ENCODE results near the gene SERPINA12.

- no peak for TF ChIP-seq DBP (CRISPR knock-in tag; IDR thresholded peaks at IDR 0.05; ENCODE audit: not compliant biosample characterization)
- no peak for TF ChIP-seq FOSL1 (CRISPR knock-in tag; IDR thresholded peaks at IDR 0.05; ENCODE audit: borderline replicate concordance)
- no peak for TF ChIP-seq CTCF (CRISPR knock-in tag; IDR thresholded peaks at IDR 0.05)
- no peak for TF ChIP-seq ZNF101 (CRISPR knock-in tag; IDR thresholded peaks at IDR 0.05; ENCODE audit: borderline replicate concordance, low read depth)
- no peak for TF ChIP-seq SKIL (CRISPR knock-in tag; IDR thresholded peaks at IDR 0.05; ENCODE audit: borderline replicate concordance)
Observed at GRCh38 chr14:94462219-94462551, 47.1 kb downstream of the SERPINA12 start.

Data from HepG2 (cell line).